GM12878 (cell line): ENCODE results near the gene SBNO2. TPM values are rescaled to one million over a fixed set of nuclear protein-coding genes. Genes with fewer than 3 reads are reported as not detected.

Experiments used
- ATAC-seq: fragments of 200-7000 bp; cut with Tn5 transposase; 3 replicates; pipeline ENCODE4 v1.9.1; 2020; ENCODE audit warnings: mild to moderate bottlenecking, moderate library complexity
- BruUV-seq: library from RNA; stranded (reverse); fragments of 400-500 nt; replicated peaks from 2 replicates; lab custom pipeline; 2021; lab: Mats Ljungman, UMichigan
- CTCF ChIA-PET: fragments of 300-600 bp; sonication (Branson Sonifier 250); formaldehyde crosslinking; extraction: SDS; loops from one replicate; lab custom pipeline; 2021; ENCODE audit warnings: inconsistent platforms; lab: Yijun Ruan, JAX
- POLR2A ChIA-PET: fragments of 350-600 bp; formaldehyde crosslinking; extraction: SDS; loops from one replicate; lab custom pipeline; 2021; ENCODE audit warnings: inconsistent platforms; lab: Charles Lee
- RAD21 ChIA-PET: fragments of 300-600 bp; sonication (Branson Sonifier 250); formaldehyde crosslinking; loops from one replicate; lab custom pipeline; 2023; ENCODE audit warnings: antibody characterized with exemption; ENCODE audit not compliant: unreplicated experiment; lab: Charles Lee
- SMC1A ChIA-PET: fragments of 300-600 bp; sonication (Branson Sonifier 250); formaldehyde crosslinking; loops from one replicate; lab custom pipeline; 2023; ENCODE audit not compliant: unreplicated experiment, uncharacterized antibody; lab: Charles Lee
- DNase-seq: peaks from one replicate; pipeline ENCODE4 v3.0.0-alpha.2; 2011; ENCODE audit warnings: low read depth, low spot score
- FAIRE-seq: peaks from 3 replicates; lab custom pipeline; 2011; peaks lifted over from hg19 to GRCh38; lab: Jason Lieb, UNC
- H2AFZ ChIP-seq: 2 replicates; pipeline ENCODE4 v1.6.0; 2011; ENCODE audit warnings: low read depth, low read length, control low read depth; ENCODE audit not compliant: control insufficient read depth
- H3K27ac ChIP-seq: 2 replicates; pipeline ENCODE4 v1.5.1; 2011; ENCODE audit warnings: control low read depth; ENCODE audit not compliant: control insufficient read depth, insufficient read depth
- H3K27me3 ChIP-seq, 2 experiments: replicated peaks in 1 of 2; 2 replicates each; pipeline versions ENCODE4 v1.6.0 to v1.6.1; 2011; ENCODE audit warnings: low read length in 1 of 2; ENCODE audit not compliant: control insufficient read depth in 2 of 2, insufficient read depth in 2 of 2
- H3K36me3 ChIP-seq, 2 experiments: 2 replicates each; pipeline ENCODE4 v1.5.1; 2011; ENCODE audit warnings: low read length in 1 of 2; ENCODE audit not compliant: control insufficient read depth in 2 of 2, insufficient read depth in 2 of 2
- H3K4me1 ChIP-seq: 2 replicates; pipeline ENCODE4 v1.6.1; 2011; ENCODE audit warnings: mild to moderate bottlenecking, low read length, moderate library complexity, mixed read lengths; ENCODE audit not compliant: control insufficient read depth, insufficient read depth
- H3K4me2 ChIP-seq: 2 replicates; pipeline ENCODE4 v1.6.0; 2011; ENCODE audit warnings: control low read depth; ENCODE audit not compliant: control insufficient read depth, insufficient read depth
- H3K4me3 ChIP-seq: fragments of 200-600 bp; sonication (generic); 2 replicates; pipeline ENCODE4 v1.5.1; 2016
- H3K79me2 ChIP-seq: 2 replicates; pipeline ENCODE4 v1.6.0; 2011; ENCODE audit warnings: low read length; ENCODE audit not compliant: control insufficient read depth, insufficient read depth
- H3K9ac ChIP-seq: 2 replicates; pipeline ENCODE4 v1.8.0; 2011; ENCODE audit warnings: low read length, control low read depth, mixed read lengths; ENCODE audit not compliant: control insufficient read depth, insufficient read depth
- H3K9me3 ChIP-seq: replicated peaks from 3 replicates; pipeline ENCODE4 v1.5.1; 2011; ENCODE audit warnings: mild to moderate bottlenecking, low read length; ENCODE audit not compliant: control insufficient read depth, insufficient read depth
- H4K20me1 ChIP-seq: 2 replicates; pipeline ENCODE4 v1.6.0; 2011; ENCODE audit not compliant: control insufficient read depth, insufficient read depth
- E2F4 ChIP-seq: IDR thresholded peaks from 2 replicates; pipeline ENCODE4 v1.6.1; 2012; ENCODE audit warnings: low read depth, low read length, improper control_type of control experiment
- WGBS: methylation state at CpG from one replicate; pipeline ENCODE4 v1.1.6; 2016; ENCODE audit warnings: low lambda C conversion rate; ENCODE audit not compliant: insufficient replicate concordance, insufficient coverage; ENCODE audit errors: missing lambda C conversion rate; 5-methylcytosine and 5-hydroxymethylcytosine counted together
- in situ Hi-C: fragments of 300-500 bp; cut with MboI; formaldehyde crosslinking; loops from 9 replicates; pipeline ENCODE4 v1.14.3; 2018; ENCODE audit warnings: mixed read lengths
- intact Hi-C: fragments of 100-400 bp; cut with micrococcal nuclease; formaldehyde crosslinking; loops from one replicate; pipeline ENCODE4 v1.14.2; 2022; ENCODE audit not compliant: unreplicated experiment
- polyA plus RNA-seq, 11 experiments: library from polyadenylated mRNA; depleted of rRNA in 4 of 11; unstranded in 6 of 11; stranded (reverse) in 5 of 11; fragments of >200 nt; fragmentation: Nextera tagmentation in 4 of 11; fragmentation: Illumina TruSeq in 1 of 11; extraction: Ambion mirVana in 4 of 11; extraction: Trizol in 1 of 11; gene quantifications; 1 replicate in 1 of 11; 2 replicates in 10 of 11; pipeline versions ENCODE4 v1.2.1 to v1.2.3, GENCODE V29; 2011 to 2016; ENCODE audit warnings: inconsistent platforms in 2 of 11, missing spikeins in 2 of 11, low read depth in 1 of 11
- total RNA-seq, 4 experiments: library from RNA; depleted of rRNA in 3 of 4; stranded (reverse); fragments of >200 nt in 3 of 4; fragmentation: Illumina TruSeq in 1 of 4; extraction: Trizol in 1 of 4; gene quantifications; 2 replicates each; pipeline versions ENCODE4 v1.2.1 to v1.2.3, GENCODE V29; 2013 to 2021
- TF ChIP-seq, protein P1 (sequence below): fragments of 450-650 bp; IDR thresholded peaks from 2 replicates; pipeline ENCODE4 v1.6.1; 2016; ENCODE audit warnings: mild to moderate bottlenecking

The SBNO2 gene
- total and polyA plus RNA-seq, 10 of the 15 experiments (the other 5 are each of a cell fraction or from before 2014, with no cell fraction given): 0.08 to 44.6 (median 5.4) TPM

DNA sequence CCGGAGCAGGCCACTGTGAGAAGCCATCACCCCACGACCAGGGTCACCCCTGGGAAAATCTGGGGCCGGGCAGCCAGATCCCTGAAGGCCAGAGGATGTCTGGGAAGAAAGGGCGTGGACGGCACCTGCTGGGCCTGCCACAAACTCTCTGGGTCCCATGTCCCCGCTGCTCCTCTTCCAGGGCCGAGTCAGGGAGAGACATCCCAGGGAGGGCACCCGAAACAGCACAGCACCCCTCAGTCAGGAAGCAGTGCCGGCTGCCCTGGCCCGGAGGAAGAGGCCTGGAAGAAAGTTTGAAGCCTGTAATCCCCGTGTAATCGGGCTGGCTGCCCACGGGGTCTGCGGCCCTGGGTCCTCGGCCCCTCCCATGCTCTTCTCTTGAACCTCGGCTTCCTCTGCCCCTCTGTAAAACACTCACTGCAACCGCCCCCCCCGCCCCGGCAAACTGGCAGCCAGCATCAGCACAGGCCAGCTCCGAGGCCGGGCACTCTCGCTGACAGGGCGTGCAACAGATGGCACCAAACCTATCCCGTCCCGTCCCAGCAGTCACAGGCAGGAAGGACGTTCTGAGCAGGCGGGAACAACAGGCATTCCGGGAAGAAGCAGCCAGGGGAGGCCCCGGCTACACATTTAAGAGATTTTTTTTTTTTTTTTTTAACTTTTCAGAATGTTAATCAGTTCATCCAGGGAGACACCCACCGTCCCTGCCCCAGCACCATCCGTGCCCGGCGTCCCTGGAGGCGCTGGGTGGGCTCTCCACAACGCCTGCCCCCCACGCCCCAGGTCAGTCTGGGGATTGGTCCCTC, 1.5 kb downstream of the SBNO2 start:
- Histone ChIP-seq H4K20me1 (no peaks in the 10 kb centered on the region), H3K36me3 (peaks cover 0 to 3% of the 10 kb centered on the region in 2 experiments; a peak in 2 of 4 replicates), H2AFZ (no peak overlapping the region), H3K4me1 (peaks cover 16% of the 10 kb centered on the region), H3K9me3 (peaks cover 1% of the 10 kb centered on the region; the same call in 1 of the 3 replicates), H3K27me3 (no peaks in the 10 kb centered on the region), H3K27ac (peak overlapping the region; percentile 83; the same call in 1 of the 2 replicates), H3K79me2 (peaks cover 51% of the 10 kb centered on the region), H3K4me3 (peak overlapping the region; percentile 95), H3K9ac (peak overlapping the region; percentile 96), H3K4me2 (peak overlapping the region; percentile 85)
- ChIA-PET POLR2A (interaction anchor here (0.6 kb wide), 1 partner anchor 90 kb away, joined by 5 read pairs; no protein-coding TSS in a partner anchor), RAD21 (no interaction called here), CTCF (no interaction called here), SMC1A (no interaction called here)
- DNase-seq: no peak
- BruUV-seq: TSS peak; percentile 65
- no peak for FAIRE-seq
- in situ Hi-C loops: no loop called here
- intact Hi-C loops: loop anchor here (5.0 kb wide), 1 partner anchor 40 kb away; no protein-coding TSS in a partner anchor
- no peak for ATAC-seq
- TF ChIP-seq, protein P1, sequence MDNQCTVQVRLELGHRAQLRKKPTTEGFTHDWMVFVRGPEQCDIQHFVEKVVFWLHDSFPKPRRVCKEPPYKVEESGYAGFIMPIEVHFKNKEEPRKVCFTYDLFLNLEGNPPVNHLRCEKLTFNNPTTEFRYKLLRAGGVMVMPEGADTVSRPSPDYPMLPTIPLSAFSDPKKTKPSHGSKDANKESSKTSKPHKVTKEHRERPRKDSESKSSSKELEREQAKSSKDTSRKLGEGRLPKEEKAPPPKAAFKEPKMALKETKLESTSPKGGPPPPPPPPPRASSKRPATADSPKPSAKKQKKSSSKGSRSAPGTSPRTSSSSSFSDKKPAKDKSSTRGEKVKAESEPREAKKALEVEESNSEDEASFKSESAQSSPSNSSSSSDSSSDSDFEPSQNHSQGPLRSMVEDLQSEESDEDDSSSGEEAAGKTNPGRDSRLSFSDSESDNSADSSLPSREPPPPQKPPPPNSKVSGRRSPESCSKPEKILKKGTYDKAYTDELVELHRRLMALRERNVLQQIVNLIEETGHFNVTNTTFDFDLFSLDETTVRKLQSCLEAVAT: 0 out of 2 replicates have a peak, but pooled peaks have one; percentile 37
- no peak for TF ChIP-seq E2F4
- WGBS: 20% methylated on average over 36 of the region's 36 CpGs
